Tibial nerve (tissue), 4 donors: ENCODE results near the gene RFX4. TPM values are rescaled to one million over a fixed set of nuclear protein-coding genes. Genes with fewer than 3 reads are reported as not detected.

Source experiments
- DNase-seq, 2 donors: peaks; one replicate each; pipeline ENCODE4 v3.0.0-alpha.2; 2019; ENCODE audit warnings: low spot score in 2 of 2
- H3K27ac ChIP-seq, 4 donors: fragments of 200-600 bp; sonication (generic) in 3 of 4; one replicate each; pipeline ENCODE4 v1.5.1; 2017 to 2019; ENCODE audit warnings: mild to moderate bottlenecking in 1 of 4
- H3K27me3 ChIP-seq, 2 donors: fragments of 200-600 bp; sonication (generic) in 1 of 2; one replicate each; pipeline versions ENCODE4 v1.5.1 to v1.6.0; 2017 to 2019
- H3K36me3 ChIP-seq, 3 donors: fragments of 200-600 bp; sonication (generic); one replicate each; pipeline ENCODE4 v1.5.1; 2018 to 2019
- H3K4me1 ChIP-seq, 4 donors: fragments of 200-600 bp; sonication (generic) in 3 of 4; one replicate each; pipeline ENCODE4 v1.5.1; 2017 to 2019
- H3K4me3 ChIP-seq, 4 donors: fragments of 200-600 bp; sonication (generic) in 3 of 4; one replicate each; pipeline ENCODE4 v1.5.1; 2017 to 2019; ENCODE audit warnings: mild to moderate bottlenecking in 1 of 4, moderate library complexity in 1 of 4
- H3K9me3 ChIP-seq, 4 donors: fragments of 200-600 bp; sonication (generic) in 3 of 4; one replicate each; pipeline ENCODE4 v1.5.1; 2017 to 2019
- EP300 ChIP-seq, 2 donors: sonication (generic); formaldehyde crosslinking; IDR thresholded peaks; one replicate each; pipeline ENCODE4 v1.6.1; 2017; ENCODE audit warnings: antibody characterized with exemption in 2 of 2, mild to moderate bottlenecking in 1 of 2
- POLR2A ChIP-seq, 2 donors: fragments of 450-650 bp; IDR thresholded peaks; one replicate each; pipeline ENCODE4 v1.6.1; 2017; ENCODE audit warnings: antibody characterized with exemption in 2 of 2, mild to moderate bottlenecking in 2 of 2, moderate library complexity in 2 of 2
- WGBS, 2 donors: methylation state at CpG; one replicate each; pipeline ENCODE4 v1.1.5; 2018; 5-methylcytosine and 5-hydroxymethylcytosine counted together
- total RNA-seq, 4 donors: library from RNA; depleted of rRNA; stranded (reverse); fragments of >200 nt; gene quantifications; one replicate each; pipeline ENCODE4 v1.1.0, GENCODE V29; 2016
- TF ChIP-seq, protein P1 (sequence below), 5 experiments: fragments of 200-600 bp in 3 of 5; fragments of 450-650 bp in 2 of 5; sonication (generic) in 3 of 5; IDR thresholded peaks; one replicate each; pipeline ENCODE4 v1.5.1; 2016 to 2019; ENCODE audit warnings: antibody characterized with exemption in 5 of 5, mild to moderate bottlenecking in 3 of 5, moderate library complexity in 2 of 5

RFX4 gene
- total RNA-seq, 4 donors from 2014 or later = not detected

DNA sequence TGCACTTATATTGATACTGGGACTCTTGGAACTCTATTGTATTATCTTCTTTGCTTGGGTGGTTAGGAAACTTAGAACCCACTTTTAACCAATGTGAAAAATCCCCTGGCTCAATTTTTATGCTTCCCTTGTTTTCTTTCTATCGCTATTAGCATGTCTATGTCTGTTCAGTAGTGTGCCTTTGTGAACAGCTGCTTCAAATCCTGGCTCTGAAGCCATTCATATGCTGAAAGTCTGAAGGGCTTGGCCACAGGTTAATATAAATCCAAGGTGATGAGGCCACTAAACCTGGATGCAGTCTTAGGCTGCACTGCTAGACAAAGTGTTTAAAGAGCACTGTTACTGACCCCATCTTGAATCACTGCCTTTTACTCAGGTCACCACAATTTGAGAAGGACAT lies 96.8 kb downstream of the RFX4 start:
- WGBS, 2 donors = 60 to 83% methylated on average over 1 of the region's 1 CpG
- Histone ChIP-seq H3K9me3 (no peaks in the 10 kb centered on the region), H3K27ac (no peak overlapping the region), H3K27me3 (no peaks in the 10 kb centered on the region), H3K4me3 (no peak overlapping the region), H3K36me3 (no peaks in the 10 kb centered on the region), H3K4me1 (no peaks in the 10 kb centered on the region)
- DNase-seq = no peak
- no peak for TF ChIP-seq EP300 (IDR thresholded peaks at IDR 0.05)
- TF ChIP-seq, protein P1, sequence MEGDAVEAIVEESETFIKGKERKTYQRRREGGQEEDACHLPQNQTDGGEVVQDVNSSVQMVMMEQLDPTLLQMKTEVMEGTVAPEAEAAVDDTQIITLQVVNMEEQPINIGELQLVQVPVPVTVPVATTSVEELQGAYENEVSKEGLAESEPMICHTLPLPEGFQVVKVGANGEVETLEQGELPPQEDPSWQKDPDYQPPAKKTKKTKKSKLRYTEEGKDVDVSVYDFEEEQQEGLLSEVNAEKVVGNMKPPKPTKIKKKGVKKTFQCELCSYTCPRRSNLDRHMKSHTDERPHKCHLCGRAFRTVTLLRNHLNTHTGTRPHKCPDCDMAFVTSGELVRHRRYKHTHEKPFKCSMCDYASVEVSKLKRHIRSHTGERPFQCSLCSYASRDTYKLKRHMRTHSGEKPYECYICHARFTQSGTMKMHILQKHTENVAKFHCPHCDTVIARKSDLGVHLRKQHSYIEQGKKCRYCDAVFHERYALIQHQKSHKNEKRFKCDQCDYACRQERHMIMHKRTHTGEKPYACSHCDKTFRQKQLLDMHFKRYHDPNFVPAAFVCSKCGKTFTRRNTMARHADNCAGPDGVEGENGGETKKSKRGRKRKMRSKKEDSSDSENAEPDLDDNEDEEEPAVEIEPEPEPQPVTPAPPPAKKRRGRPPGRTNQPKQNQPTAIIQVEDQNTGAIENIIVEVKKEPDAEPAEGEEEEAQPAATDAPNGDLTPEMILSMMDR (IDR thresholded peaks at IDR 0.05) = no peak
- TF ChIP-seq POLR2A (IDR thresholded peaks at IDR 0.05) = no peak

DNA sequence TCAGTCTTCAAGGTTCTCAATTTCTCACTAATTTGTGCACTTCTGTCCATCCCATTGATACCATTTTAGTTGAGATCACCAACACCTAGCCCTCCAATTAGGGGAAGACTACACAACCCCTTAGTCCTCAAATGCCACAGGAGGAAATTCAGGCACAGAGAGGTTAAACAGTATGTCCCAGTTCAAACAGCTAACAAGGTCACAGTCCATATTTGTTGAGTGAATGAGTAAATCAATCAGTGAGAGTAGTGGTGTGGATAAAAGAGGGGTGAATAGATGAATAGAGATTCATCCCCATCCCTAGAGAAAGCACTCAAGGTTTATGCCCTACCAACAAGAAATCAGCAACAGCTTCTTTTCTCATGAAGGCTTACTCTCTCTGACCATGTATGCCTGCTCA lies 97.5 kb downstream of the RFX4 start:
- H3K4me1 ChIP-seq = no peaks in the 10 kb centered on the region
- TF ChIP-seq EP300 (IDR thresholded peaks at IDR 0.05) = no peak
- TF ChIP-seq, protein P1 (IDR thresholded peaks at IDR 0.05) = no peak
- TF ChIP-seq POLR2A (IDR thresholded peaks at IDR 0.05) = no peak
- H3K9me3 ChIP-seq = no peaks in the 10 kb centered on the region
- no peak overlapping the region for H3K27ac ChIP-seq
- H3K27me3 ChIP-seq = no peaks in the 10 kb centered on the region
- H3K4me3 ChIP-seq = no peak overlapping the region
- no peaks in the 10 kb centered on the region for H3K36me3 ChIP-seq
- no peak for DNase-seq

DNA sequence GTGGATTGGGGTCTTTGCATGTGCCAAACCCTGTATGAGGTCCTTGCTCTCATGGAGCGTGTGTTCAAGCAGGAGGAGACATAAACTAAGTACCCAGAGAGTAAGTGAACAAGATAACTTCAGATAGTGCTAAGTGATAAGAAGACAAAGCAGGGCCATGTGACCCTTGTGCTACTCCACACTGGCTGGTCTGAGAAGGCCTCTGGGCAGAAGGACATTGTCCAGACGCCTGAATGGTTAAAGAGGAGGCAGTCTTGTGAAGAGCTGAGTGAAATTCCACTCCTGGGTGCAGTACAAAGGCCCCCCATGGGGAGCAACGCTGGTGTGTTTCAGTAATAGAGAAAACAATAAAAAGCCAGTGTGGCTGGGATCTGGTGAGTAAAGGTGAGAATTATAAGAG lies 98.4 kb downstream of the RFX4 start:
- Histone ChIP-seq H3K27ac (no peak overlapping the region), H3K4me1 (no peaks in the 10 kb centered on the region), H3K9me3 (no peaks in the 10 kb centered on the region), H3K36me3 (no peaks in the 10 kb centered on the region), H3K27me3 (no peaks in the 10 kb centered on the region), H3K4me3 (no peak overlapping the region)
- no peak for DNase-seq
- WGBS, 2 donors = 58 to 66% methylated on average over 3 of the region's 3 CpGs
- TF ChIP-seq POLR2A (IDR thresholded peaks at IDR 0.05) = no peak
- TF ChIP-seq, protein P1 (IDR thresholded peaks at IDR 0.05) = no peak
- no peak for TF ChIP-seq EP300 (IDR thresholded peaks at IDR 0.05)

DNA sequence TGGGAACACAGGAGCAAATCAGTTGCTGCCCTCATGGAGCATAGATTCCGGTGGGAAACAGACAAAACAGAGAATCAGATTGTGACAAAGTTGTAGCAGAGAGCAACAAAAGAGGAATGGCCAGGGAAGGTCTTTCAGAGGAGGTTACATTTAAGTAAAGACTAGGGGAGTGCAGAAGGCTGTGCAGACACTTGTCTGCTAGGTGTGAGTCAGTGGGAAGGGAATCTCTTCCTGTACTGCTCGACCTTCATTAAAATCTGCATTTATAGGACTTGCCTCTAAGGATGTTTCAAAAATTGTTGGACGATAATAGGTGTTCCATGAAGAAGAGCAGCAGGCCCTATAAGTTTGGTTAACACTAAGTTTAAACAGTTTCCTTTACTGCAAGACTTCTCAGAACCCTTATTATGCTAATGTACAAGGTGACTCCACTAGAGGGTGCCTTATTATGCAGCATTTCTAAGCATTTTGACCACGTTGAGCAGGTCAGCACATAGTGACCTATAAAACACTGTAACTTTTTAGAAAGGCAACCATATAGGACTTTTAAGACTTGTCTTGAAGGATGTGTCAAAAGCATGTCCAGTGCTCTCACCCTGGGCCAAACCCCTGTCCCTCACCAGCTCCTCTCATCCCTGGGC lies 99.9 kb downstream of the RFX4 start:
- no peak overlapping the region for H3K27ac ChIP-seq
- TF ChIP-seq, protein P1 (IDR thresholded peaks at IDR 0.05) = peak in 1 of 5 experiments; percentile 19
- TF ChIP-seq EP300 (IDR thresholded peaks at IDR 0.05) = no peak
- TF ChIP-seq POLR2A (IDR thresholded peaks at IDR 0.05) = no peak
- WGBS, 2 donors = 68 to 72% methylated on average over 4 of the region's 4 CpGs
- H3K27me3 ChIP-seq = no peaks in the 10 kb centered on the region
- no peaks in the 10 kb centered on the region for H3K9me3 ChIP-seq
- no peak for DNase-seq
- H3K36me3 ChIP-seq = no peaks in the 10 kb centered on the region
- H3K4me1 ChIP-seq = no peaks in the 10 kb centered on the region
- H3K4me3 ChIP-seq = no peak overlapping the region

DNA sequence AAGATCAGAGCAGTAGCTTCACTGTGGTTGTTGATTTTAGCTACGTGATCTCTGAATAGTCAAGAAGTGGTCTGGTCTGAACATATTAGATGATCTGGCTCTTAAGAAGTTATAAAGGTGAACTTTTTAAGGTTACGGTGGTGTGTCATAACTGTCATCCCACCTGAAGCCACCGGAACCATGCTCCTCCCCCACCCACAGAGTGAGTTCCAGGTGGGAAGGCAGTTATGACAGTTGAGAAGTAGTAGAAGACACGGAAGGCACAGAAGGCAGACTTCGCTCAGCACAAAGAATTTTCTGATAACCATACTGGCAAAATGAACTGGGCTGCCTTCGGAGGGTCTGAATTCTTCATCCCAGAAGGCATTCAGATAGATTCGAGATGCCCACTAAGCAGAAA lies 101.7 kb downstream of the RFX4 start:
- H3K27ac ChIP-seq = no peak overlapping the region
- no peaks in the 10 kb centered on the region for H3K27me3 ChIP-seq
- H3K36me3 ChIP-seq = no peaks in the 10 kb centered on the region
- no peaks in the 10 kb centered on the region for H3K9me3 ChIP-seq
- 87 to 93% methylated on average over 7 of the region's 7 CpGs for whole genome bisulfite sequencing, 2 donors
- H3K4me1 ChIP-seq = no peaks in the 10 kb centered on the region
- DNase-seq = no peak
- TF ChIP-seq, protein P1 (IDR thresholded peaks at IDR 0.05) = no peak
- TF ChIP-seq POLR2A (IDR thresholded peaks at IDR 0.05) (no peak), EP300 (IDR thresholded peaks at IDR 0.05) (no peak)
- H3K4me3 ChIP-seq = no peak overlapping the region
